ENCODE results near the gene PITPNC1.

DNA sequence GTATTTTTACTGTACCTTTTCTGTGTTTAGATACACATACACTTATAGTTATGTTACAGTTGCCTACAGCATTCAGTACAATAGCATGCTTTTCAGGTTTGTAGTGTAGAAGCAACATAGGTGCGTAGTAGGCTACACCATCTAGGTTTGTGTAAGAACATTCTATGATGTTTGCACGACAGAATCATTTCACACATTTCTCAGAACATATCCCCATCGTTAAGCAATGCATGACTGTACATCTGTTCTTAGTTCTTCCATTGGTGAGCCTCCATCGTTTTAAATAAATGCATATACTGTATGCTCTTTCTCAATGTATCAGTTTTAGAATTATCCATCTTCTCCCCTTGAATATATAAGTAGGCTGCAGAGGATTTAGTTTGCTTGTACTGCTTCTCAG, 122.6 kb downstream of the PITPNC1 start:
- TF ChIP-seq EP300 (IDR thresholded peaks at IDR 0.05) (no peak), POLR2A (IDR thresholded peaks at IDR 0.05) (no peak)
- TF ChIP-seq, protein P1, sequence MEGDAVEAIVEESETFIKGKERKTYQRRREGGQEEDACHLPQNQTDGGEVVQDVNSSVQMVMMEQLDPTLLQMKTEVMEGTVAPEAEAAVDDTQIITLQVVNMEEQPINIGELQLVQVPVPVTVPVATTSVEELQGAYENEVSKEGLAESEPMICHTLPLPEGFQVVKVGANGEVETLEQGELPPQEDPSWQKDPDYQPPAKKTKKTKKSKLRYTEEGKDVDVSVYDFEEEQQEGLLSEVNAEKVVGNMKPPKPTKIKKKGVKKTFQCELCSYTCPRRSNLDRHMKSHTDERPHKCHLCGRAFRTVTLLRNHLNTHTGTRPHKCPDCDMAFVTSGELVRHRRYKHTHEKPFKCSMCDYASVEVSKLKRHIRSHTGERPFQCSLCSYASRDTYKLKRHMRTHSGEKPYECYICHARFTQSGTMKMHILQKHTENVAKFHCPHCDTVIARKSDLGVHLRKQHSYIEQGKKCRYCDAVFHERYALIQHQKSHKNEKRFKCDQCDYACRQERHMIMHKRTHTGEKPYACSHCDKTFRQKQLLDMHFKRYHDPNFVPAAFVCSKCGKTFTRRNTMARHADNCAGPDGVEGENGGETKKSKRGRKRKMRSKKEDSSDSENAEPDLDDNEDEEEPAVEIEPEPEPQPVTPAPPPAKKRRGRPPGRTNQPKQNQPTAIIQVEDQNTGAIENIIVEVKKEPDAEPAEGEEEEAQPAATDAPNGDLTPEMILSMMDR (IDR thresholded peaks at IDR 0.05), result no peak
